Endodermal cell (in vitro differentiated cells): ENCODE measurements around the gene GABRB3. TPM values are rescaled to one million over a fixed set of nuclear protein-coding genes. Genes with fewer than 3 reads are reported as not detected.

Experiments used
- DNase-seq: peaks from one replicate; pipeline ENCODE4 v3.0.0-alpha.2; 2017
- H3K27ac ChIP-seq: 2 replicates; pipeline ENCODE4 v1.5.1; 2013; ENCODE audit warnings: mild to moderate bottlenecking, low read depth, low read length, moderate library complexity
- H3K27me3 ChIP-seq: 2 replicates; pipeline ENCODE4 v1.6.1; 2013; ENCODE audit warnings: mild to moderate bottlenecking, low read length, moderate library complexity; ENCODE audit not compliant: insufficient read depth, control insufficient read depth, poor library complexity, severe bottlenecking
- H3K36me3 ChIP-seq: 2 replicates; pipeline ENCODE4 v1.7.0; 2013; ENCODE audit warnings: mild to moderate bottlenecking, low read length, moderate library complexity; ENCODE audit not compliant: control insufficient read depth, insufficient read depth
- H3K4me1 ChIP-seq: one replicate; pipeline ENCODE4 v1.7.0; 2013; ENCODE audit warnings: low read length; ENCODE audit not compliant: control insufficient read depth, insufficient read depth
- H3K4me3 ChIP-seq: 2 replicates; pipeline ENCODE4 v1.5.1; 2013; ENCODE audit warnings: mild to moderate bottlenecking, low read length, moderate library complexity
- H3K9ac ChIP-seq: 2 replicates; pipeline ENCODE4 v1.6.1; 2013; ENCODE audit warnings: mild to moderate bottlenecking, low read length, moderate library complexity; ENCODE audit not compliant: poor library complexity, severe bottlenecking; ENCODE audit errors: extremely low read depth
- H3K9me3 ChIP-seq: 2 replicates; pipeline ENCODE4 v1.6.1; 2013; ENCODE audit warnings: mild to moderate bottlenecking, low read length, moderate library complexity; ENCODE audit not compliant: control insufficient read depth
- H3K27ac Mint-ChIP-seq: 2 replicates; pipeline ENCODE4 v1.8.0; 2020; ENCODE audit warnings: mixed read lengths
- H3K27me3 Mint-ChIP-seq: 2 replicates; pipeline ENCODE4 v1.8.0; 2021; ENCODE audit warnings: mild to moderate bottlenecking, mixed read lengths; ENCODE audit not compliant: insufficient read depth
- H3K36me3 Mint-ChIP-seq: 2 replicates; pipeline ENCODE4 v1.8.0; 2020; ENCODE audit warnings: low read depth, mixed read lengths
- H3K4me1 Mint-ChIP-seq: 2 replicates; pipeline ENCODE4 v1.8.0; 2020; ENCODE audit warnings: mixed read lengths
- H3K4me3 Mint-ChIP-seq: 2 replicates; pipeline ENCODE4 v1.8.0; 2020; ENCODE audit warnings: mild to moderate bottlenecking, moderate library complexity, mixed read lengths
- H3K9me3 Mint-ChIP-seq: 2 replicates; pipeline ENCODE4 v1.8.0; 2020; ENCODE audit warnings: mild to moderate bottlenecking, mixed read lengths
- WGBS, 2 experiments: methylation state at CpG; one replicate each; pipeline versions ENCODE4 v1.1.5 to v1.1.7; 2013; ENCODE audit warnings: missing lambda C conversion rate in 2 of 2, mixed read lengths in 1 of 2; ENCODE audit not compliant: insufficient coverage in 1 of 2, insufficient read length in 1 of 2; 5-methylcytosine and 5-hydroxymethylcytosine counted together
- total RNA-seq, 2 donors: library from RNA; stranded (reverse); fragmentation: NEBNext Ultra II Directional in 1 of 2; extraction: Animal tissue kit (Norgen Biotek cat#: 25700) in 1 of 2; gene quantifications; 2 replicates in 1 of 2; 3 replicates in 1 of 2; pipeline ENCODE4 v1.2.1, GENCODE V29; 2021
- TF ChIP-seq, protein P1 (sequence below): fragments of 200-600 bp; sonication (generic); conservative IDR thresholded peaks from 2 replicates; pipeline ENCODE4 v1.5.0; 2021; ENCODE audit warnings: antibody characterized with exemption, mild to moderate bottlenecking

Gene GABRB3
- total RNA-seq, 2 donors from 2014 or later = 81.8 to 122 TPM

DNA sequence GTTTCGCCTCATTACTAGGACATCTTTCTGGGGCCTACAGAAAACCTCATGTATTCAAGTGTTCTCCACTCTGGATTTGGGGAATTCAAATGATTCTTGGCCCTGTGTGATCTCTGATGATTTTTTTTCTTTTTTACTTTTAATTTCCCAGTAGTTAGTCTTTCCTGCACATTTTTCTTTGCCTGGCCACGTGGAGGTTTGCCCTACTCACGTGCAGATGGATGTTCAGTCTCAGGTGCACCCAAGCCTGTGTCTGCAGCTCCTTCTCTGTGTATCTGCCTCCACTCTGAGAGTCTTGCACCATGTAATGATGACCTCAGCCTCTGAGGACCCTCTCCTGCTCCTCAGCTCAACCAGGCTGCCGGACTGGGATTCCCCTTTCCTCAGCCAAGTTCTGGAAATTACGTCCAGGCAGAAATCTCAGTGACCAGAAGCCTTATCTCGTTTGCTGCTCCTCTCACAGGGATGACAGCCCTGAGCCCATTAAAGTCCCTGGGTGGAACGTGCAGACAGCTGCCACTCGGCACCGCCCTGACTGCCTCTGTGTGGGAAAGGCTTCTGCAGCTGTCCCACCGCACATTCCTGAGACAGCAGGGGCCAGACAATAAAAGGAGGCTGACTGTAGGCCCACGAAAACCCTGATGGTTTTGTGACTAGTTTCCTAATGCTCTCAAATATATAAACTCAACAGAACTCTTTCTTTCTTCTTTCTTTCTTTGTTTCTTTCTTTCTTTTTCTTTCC is 31.4 kb upstream of the GABRB3 start:
- H3K4me1 Mint-ChIP-seq = peaks cover 4% of the 10 kb centered on the region
- H3K27ac Mint-ChIP-seq = no peak overlapping the region
- 75 to 77% methylated on average over 10 to 11 of the region's 11 CpGs for WGBS, 2 experiments

DNA sequence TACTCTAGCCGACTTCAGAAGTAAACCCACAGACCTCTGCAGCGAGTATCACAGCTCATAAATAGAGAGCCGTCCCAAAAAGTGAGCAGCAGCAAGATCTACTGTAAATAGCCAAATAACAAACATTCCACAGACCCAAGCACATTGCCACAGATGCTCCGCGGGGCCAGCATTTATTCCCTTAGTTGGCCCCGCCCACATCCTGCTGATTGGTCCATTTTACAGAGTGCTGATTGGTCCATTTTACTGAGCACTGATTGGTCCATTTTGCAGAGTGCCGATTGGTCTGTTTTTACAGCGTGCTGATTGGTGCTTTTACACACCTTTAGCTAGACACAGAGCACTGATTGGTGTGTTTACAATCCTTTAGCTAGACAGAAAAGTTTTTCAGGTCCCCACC is 17.3 kb upstream of the GABRB3 start:
- Histone ChIP-seq H3K27me3 (no peaks in the 10 kb centered on the region), H3K9me3 (peaks cover 7% of the 10 kb centered on the region), H3K27ac (no peak overlapping the region), H3K4me3 (no peak overlapping the region), H3K4me1 (no peaks in the 10 kb centered on the region), H3K9ac (no peak overlapping the region), H3K36me3 (no peaks in the 10 kb centered on the region)
- Mint-ChIP-seq H3K27me3 (no peaks in the 10 kb centered on the region), H3K4me3 (no peak overlapping the region), H3K27ac (no peak overlapping the region), H3K9me3 (peaks cover 13% of the 10 kb centered on the region), H3K36me3 (no peaks in the 10 kb centered on the region), H3K4me1 (no peaks in the 10 kb centered on the region)
- no peak for DNase-seq
- TF ChIP-seq, protein P1, sequence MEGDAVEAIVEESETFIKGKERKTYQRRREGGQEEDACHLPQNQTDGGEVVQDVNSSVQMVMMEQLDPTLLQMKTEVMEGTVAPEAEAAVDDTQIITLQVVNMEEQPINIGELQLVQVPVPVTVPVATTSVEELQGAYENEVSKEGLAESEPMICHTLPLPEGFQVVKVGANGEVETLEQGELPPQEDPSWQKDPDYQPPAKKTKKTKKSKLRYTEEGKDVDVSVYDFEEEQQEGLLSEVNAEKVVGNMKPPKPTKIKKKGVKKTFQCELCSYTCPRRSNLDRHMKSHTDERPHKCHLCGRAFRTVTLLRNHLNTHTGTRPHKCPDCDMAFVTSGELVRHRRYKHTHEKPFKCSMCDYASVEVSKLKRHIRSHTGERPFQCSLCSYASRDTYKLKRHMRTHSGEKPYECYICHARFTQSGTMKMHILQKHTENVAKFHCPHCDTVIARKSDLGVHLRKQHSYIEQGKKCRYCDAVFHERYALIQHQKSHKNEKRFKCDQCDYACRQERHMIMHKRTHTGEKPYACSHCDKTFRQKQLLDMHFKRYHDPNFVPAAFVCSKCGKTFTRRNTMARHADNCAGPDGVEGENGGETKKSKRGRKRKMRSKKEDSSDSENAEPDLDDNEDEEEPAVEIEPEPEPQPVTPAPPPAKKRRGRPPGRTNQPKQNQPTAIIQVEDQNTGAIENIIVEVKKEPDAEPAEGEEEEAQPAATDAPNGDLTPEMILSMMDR = no peak
- WGBS, 2 experiments = 89 to 91% methylated on average over 5 to 8 of the region's 8 CpGs

More for the DNA sequence above, 31.4 kb upstream of the GABRB3 start:
- no peak overlapping the region for H3K4me3 Mint-ChIP-seq
- Histone ChIP-seq H3K9me3 (no peaks in the 10 kb centered on the region), H3K9ac (no peak overlapping the region), H3K27me3 (no peaks in the 10 kb centered on the region), H3K4me1 (no peaks in the 10 kb centered on the region), H3K4me3 (no peak overlapping the region), H3K27ac (no peak overlapping the region), H3K36me3 (no peaks in the 10 kb centered on the region)
- TF ChIP-seq, protein P1 = no peak
- H3K27me3 Mint-ChIP-seq = no peaks in the 10 kb centered on the region
- peaks cover 20% of the 10 kb centered on the region for H3K9me3 Mint-ChIP-seq
- DNase-seq = no peak
- no peaks in the 10 kb centered on the region for H3K36me3 Mint-ChIP-seq

DNA sequence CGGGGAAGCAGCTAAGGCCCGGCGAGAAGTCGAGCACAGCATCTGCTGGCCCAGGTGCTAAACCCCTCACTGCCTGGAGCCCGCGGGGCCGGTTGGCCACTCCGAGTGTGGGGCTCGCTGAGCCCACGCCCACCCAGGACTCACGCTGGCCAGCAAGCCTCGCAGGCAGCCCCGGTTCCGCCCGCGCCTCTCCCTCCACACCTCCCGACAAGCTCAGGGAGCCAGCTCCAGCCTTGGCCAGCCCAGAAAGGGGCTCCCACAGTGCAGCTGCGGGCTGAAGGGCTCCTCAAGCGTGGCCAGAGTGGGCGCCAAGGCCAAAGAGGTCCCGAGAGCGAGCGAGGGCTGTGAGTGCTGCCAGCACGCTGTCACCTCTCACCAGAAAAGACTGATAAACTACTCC is 8.9 kb upstream of the GABRB3 start:
- 60 to 79% methylated on average over 5 to 24 of the region's 24 CpGs for WGBS, 2 experiments
- Mint-ChIP-seq H3K27ac (no peak overlapping the region), H3K36me3 (peaks cover 2% of the 10 kb centered on the region), H3K4me3 (no peak overlapping the region), H3K9me3 (peaks cover 22% of the 10 kb centered on the region), H3K27me3 (no peaks in the 10 kb centered on the region), H3K4me1 (no peaks in the 10 kb centered on the region)
- Histone ChIP-seq H3K27me3 (no peaks in the 10 kb centered on the region), H3K4me1 (no peaks in the 10 kb centered on the region), H3K27ac (no peak overlapping the region), H3K9ac (no peak overlapping the region), H3K9me3 (no peaks in the 10 kb centered on the region), H3K4me3 (no peak overlapping the region), H3K36me3 (no peaks in the 10 kb centered on the region)
- TF ChIP-seq, protein P1 = no peak
- no peak for DNase-seq
